GM23248 (cell line): ENCODE data around the gene PRTN3. TPM values are rescaled to one million over a fixed set of nuclear protein-coding genes. Genes with fewer than 3 reads are reported as not detected.
A peak's percentile ranks its signal among the peaks of the same experiment; 100 is the strongest.

Source experiments
- DNase-seq: peaks from one replicate; pipeline ENCODE4 v3.0.0-alpha.2; 2015
- H2AFZ ChIP-seq: fragments of 200-600 bp; sonication (generic); 2 replicates; pipeline ENCODE4 v1.6.1; 2016; ENCODE audit warnings: antibody characterized with exemption
- H3F3A ChIP-seq: fragments of 200-600 bp; sonication (generic); 2 replicates; pipeline ENCODE4 v1.6.1; 2016; ENCODE audit warnings: mild to moderate bottlenecking, antibody characterized with exemption, mixed run types; ENCODE audit not compliant: insufficient read depth
- H3K27ac ChIP-seq: fragments of 200-600 bp; sonication (generic); 2 replicates; pipeline ENCODE4 v1.5.1; 2016; ENCODE audit warnings: mild to moderate bottlenecking
- H3K27me3 ChIP-seq: fragments of 200-600 bp; sonication (generic); replicated peaks from 2 replicates; pipeline ENCODE4 v1.6.1; 2016; ENCODE audit warnings: mild to moderate bottlenecking; ENCODE audit not compliant: insufficient read depth
- H3K36me3 ChIP-seq: fragments of 200-600 bp; sonication (generic); 2 replicates; pipeline ENCODE4 v1.6.1; 2016; ENCODE audit warnings: low read depth, mild to moderate bottlenecking
- H3K4me1 ChIP-seq: fragments of 200-600 bp; sonication (generic); 2 replicates; pipeline ENCODE4 v1.6.1; 2016; ENCODE audit warnings: mild to moderate bottlenecking; ENCODE audit not compliant: insufficient read depth
- H3K4me2 ChIP-seq: fragments of 200-600 bp; sonication (generic); one replicate; pipeline ENCODE4 v1.6.1; 2016; ENCODE audit warnings: mild to moderate bottlenecking; ENCODE audit not compliant: unreplicated experiment
- H3K4me3 ChIP-seq: fragments of 200-600 bp; sonication (generic); 2 replicates; pipeline ENCODE4 v1.5.1; 2016; ENCODE audit warnings: mild to moderate bottlenecking
- H3K79me2 ChIP-seq: fragments of 200-600 bp; sonication (generic); 2 replicates; pipeline ENCODE4 v1.6.1; 2016; ENCODE audit warnings: mild to moderate bottlenecking; ENCODE audit not compliant: insufficient read depth
- H3K9ac ChIP-seq: fragments of 200-600 bp; sonication (generic); 2 replicates; pipeline ENCODE4 v1.6.1; 2016; ENCODE audit warnings: mild to moderate bottlenecking
- H3K9me2 ChIP-seq: fragments of 200-600 bp; sonication (generic); 2 replicates; pipeline ENCODE4 v1.6.1; 2016; ENCODE audit warnings: mixed run types, mild to moderate bottlenecking, moderate library complexity; ENCODE audit not compliant: insufficient read depth
- H3K9me3 ChIP-seq: fragments of 200-600 bp; sonication (generic); one replicate; pipeline ENCODE4 v1.6.1; 2017; ENCODE audit warnings: low read depth
- H4K20me1 ChIP-seq: fragments of 200-600 bp; sonication (generic); 2 replicates; pipeline ENCODE4 v1.6.0; 2016; ENCODE audit not compliant: insufficient read depth
- EZH2 ChIP-seq: fragments of 200-600 bp; sonication (generic); IDR thresholded peaks from 2 replicates; pipeline ENCODE4 v1.6.1; 2018; ENCODE audit warnings: antibody characterized with exemption, mild to moderate bottlenecking; ENCODE audit not compliant: insufficient read depth, poor library complexity, severe bottlenecking
- EZH2phosphoT487 ChIP-seq: fragments of 200-600 bp; sonication (generic); IDR thresholded peaks from 2 replicates; pipeline ENCODE4 v1.6.1; 2018; ENCODE audit warnings: antibody characterized with exemption, moderate library complexity, mild to moderate bottlenecking, low read depth; ENCODE audit not compliant: insufficient read depth
- WGBS, 2 experiments: methylation state at CpG; one replicate each; pipeline ENCODE4 v1.1.6; 2015 to 2017; ENCODE audit warnings: low lambda C conversion rate in 2 of 2, low coverage in 1 of 2; ENCODE audit errors: missing lambda C conversion rate in 2 of 2; 5-methylcytosine and 5-hydroxymethylcytosine counted together
- in situ Hi-C: fragments of 300-500 bp; cut with MboI; formaldehyde crosslinking; loops from 2 replicates; pipeline ENCODE4 v1.15.0; 2020
- polyA plus RNA-seq: library from polyadenylated mRNA; unstranded; fragments of >200 nt; fragmentation: Nextera tagmentation; extraction: Ambion mirVana; gene quantifications from 2 replicates; pipeline ENCODE4 v1.2.1, GENCODE V29; 2016
- total RNA-seq: library from RNA; depleted of rRNA; stranded (reverse); fragments of >200 nt; shearing (Covaris generic); gene quantifications from 2 replicates; pipeline ENCODE4 v1.2.3, GENCODE V29; 2014

The PRTN3 gene
- total and polyA plus RNA-seq, 2 experiments from 2014 or later = not detected

DNA sequence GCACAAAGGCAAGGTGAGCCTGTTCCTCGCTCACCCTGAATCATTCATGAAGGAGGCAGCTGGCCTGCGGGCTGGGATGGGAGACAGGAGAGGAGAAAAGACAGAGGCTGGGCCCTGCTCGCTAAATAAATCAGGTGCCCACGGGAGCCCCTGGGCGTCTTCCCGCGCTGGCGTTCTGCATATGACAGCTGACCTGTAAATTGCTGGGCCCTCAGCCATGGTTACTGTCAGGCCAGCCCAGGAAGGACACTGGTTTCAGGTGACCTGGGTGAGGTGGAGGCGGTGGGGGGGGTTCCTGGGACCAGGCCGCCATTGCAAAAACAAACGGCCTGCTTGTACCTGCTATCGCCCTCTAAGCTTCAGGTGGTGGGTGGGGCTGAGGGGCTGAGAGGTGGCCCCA lies 47.0 kb upstream of the PRTN3 start:
- no peaks in the 10 kb centered on the region; the same call in 1 of the 2 replicates for H3F3A ChIP-seq
- H3K9me2 ChIP-seq = no peaks in the 10 kb centered on the region
- no peaks in the 10 kb centered on the region for H3K9me3 ChIP-seq
- 97 to 98% methylated on average over 12 of the region's 12 CpGs for WGBS, 2 experiments
- H3K4me2 ChIP-seq = no peak overlapping the region
- in situ Hi-C loops = no loop called here
- peaks cover 2% of the 10 kb centered on the region; the same call in 1 of the 2 replicates for H4K20me1 ChIP-seq
- DNase-seq = no peak
- peaks cover 9% of the 10 kb centered on the region for H3K79me2 ChIP-seq
- TF ChIP-seq EZH2 = no peak
- no peak for TF ChIP-seq EZH2phosphoT487
- peaks cover 13% of the 10 kb centered on the region; the same call in 1 of the 2 replicates for H3K4me1 ChIP-seq
- no peak overlapping the region for H3K9ac ChIP-seq
- no peak overlapping the region for H2AFZ ChIP-seq
- H3K27ac ChIP-seq = no peak overlapping the region
- H3K4me3 ChIP-seq = no peak overlapping the region
- no peaks in the 10 kb centered on the region for H3K27me3 ChIP-seq
- no peaks in the 10 kb centered on the region for H3K36me3 ChIP-seq

- H3K4me2 ChIP-seq = no peak overlapping the region
- in situ Hi-C loops = no loop called here
- TF ChIP-seq EZH2phosphoT487 (no peak), EZH2 (no peak)
- H3K79me2 ChIP-seq = peaks cover 23% of the 10 kb centered on the region
- H3K9ac ChIP-seq = no peak overlapping the region
- no peaks in the 10 kb centered on the region for H3K27me3 ChIP-seq
- no peak overlapping the region for H3K27ac ChIP-seq
- no peaks in the 10 kb centered on the region for H3K9me3 ChIP-seq
- peaks cover 13% of the 10 kb centered on the region; the same call in 1 of the 2 replicates for H4K20me1 ChIP-seq
- peak overlapping the region; percentile 44; the same call in 1 of the 2 replicates for H2AFZ ChIP-seq
- H3K4me1 ChIP-seq = peaks cover 13% of the 10 kb centered on the region
- WGBS, 2 experiments = 42 to 43% methylated on average over 27 to 28 of the region's 28 CpGs
- DNase-seq = peak; percentile 40
- 0 out of 2 replicates have a peak, but pooled peaks cover 9% of the 10 kb centered on the region for H3K36me3 ChIP-seq
- H3K9me2 ChIP-seq = no peaks in the 10 kb centered on the region
- peaks cover 8% of the 10 kb centered on the region for H3F3A ChIP-seq
- H3K4me3 ChIP-seq = no peak overlapping the region
These were observed 45.7 kb upstream of the PRTN3 start for GRCh38 chr19:795073-795611.

DNA sequence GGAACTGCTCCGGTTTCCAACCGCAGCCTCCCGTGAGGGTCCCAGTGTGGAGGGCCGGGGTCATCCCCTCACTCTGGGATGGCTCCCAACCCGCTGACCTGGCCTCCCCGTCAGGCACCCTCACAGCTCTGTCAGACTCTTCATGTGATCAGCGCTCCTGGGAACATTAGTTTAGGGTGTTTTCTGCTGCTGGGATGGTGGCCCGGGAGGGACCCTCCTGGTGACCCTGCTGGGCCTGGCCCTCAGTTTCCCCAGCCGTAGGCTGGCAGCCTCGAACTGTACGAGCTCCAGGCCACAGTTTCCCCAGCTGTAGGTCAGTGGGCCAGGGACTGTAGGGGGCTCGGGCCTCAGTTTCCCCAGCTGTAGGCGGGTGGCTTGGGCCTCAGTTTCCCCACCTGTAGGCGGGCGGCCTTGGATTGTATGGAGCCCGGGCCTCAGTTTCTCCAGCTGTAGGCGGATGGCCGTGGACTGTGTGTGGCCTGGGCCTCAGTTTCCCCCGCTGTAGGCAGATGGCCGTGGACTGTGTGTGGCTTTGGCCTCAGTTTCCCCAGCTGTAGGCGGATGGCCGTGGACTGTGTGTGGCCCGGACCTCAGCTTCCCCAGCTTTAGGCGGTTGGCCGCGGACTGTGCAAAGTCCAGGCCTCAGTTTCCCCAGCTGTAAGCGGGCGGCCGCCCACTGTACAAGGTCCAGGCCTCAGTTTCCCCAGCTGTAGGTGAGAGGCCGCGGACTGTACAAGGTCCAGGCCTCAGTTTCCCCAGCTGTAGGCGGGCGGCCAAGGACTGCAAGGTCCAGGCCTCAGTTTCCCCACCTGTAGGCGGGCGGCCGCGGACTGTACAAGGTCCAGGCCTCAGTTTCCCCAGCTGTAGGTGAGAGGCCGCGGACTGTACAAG lies 44.9 kb upstream of the PRTN3 start:
- DNase-seq = no peak
- H3K9ac ChIP-seq = peak overlapping the region; percentile 86
- H3F3A ChIP-seq = peaks cover 8% of the 10 kb centered on the region
- peak overlapping the region; percentile 78 for H3K4me3 ChIP-seq
- WGBS, 2 experiments = 72 to 83% methylated on average over 33 to 39 of the region's 39 CpGs
- 0 out of 2 replicates have a peak, but pooled peaks cover 10% of the 10 kb centered on the region for H3K36me3 ChIP-seq
- H4K20me1 ChIP-seq = peaks cover 19% of the 10 kb centered on the region; the same call in 1 of the 2 replicates
- peaks cover 31% of the 10 kb centered on the region for H3K79me2 ChIP-seq
- H3K27ac ChIP-seq = no peak overlapping the region; the same call in 1 of the 2 replicates
- H3K4me1 ChIP-seq = peaks cover 18% of the 10 kb centered on the region
- H3K9me3 ChIP-seq = no peaks in the 10 kb centered on the region
- H3K4me2 ChIP-seq = peak overlapping the region; percentile 84
- H3K9me2 ChIP-seq = no peaks in the 10 kb centered on the region
- H3K27me3 ChIP-seq = no peaks in the 10 kb centered on the region
- TF ChIP-seq EZH2 (no peak), EZH2phosphoT487 (no peak)
- H2AFZ ChIP-seq = peak overlapping the region; percentile 86
- in situ Hi-C loops = no loop called here

DNA sequence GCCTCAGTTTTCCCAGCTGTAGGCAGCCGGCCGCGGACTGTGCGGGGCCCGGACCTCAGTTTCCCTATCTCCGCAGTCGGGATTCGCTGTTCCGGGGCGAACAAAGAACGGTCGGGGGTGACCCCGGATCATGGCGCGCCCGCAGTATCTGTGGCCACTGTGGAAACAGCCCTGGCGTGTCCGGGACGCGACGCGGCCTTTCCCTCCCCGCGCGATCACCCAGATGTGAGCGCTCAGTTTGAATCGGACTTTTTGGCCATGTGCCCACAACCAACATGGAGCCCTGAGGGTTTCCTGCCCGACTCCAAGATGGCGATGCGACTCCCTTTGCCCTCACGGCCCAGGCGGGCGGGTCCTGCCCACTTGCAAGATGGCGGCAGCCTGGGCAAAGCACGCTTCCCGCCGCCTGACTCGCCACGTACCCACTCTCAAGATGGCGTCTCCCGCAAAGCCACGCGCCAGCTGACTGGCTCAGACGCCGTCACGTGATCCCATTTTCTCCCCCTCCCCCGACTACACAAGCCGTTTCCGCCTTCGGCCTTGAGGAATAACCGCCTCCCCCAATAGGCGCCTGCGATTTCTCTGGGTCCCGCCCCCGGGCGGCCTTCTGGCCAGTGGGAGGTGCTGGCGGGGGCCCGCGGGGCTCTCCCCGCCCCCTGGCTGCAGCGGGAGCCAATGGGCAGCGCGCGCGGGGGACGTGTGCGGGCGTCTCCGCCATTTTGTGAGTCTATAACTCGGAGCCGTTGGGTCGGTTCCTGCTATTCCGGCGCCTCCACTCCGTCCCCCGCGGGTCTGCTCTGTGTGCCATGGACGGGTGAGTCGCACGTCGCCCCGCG lies 43.9 kb upstream of the PRTN3 start, which contains the start of gene PTBP1:
PTBP1 (plus strand) TSS at position 761 of the 836 bp plus-strand sequence; CDS start at position 807, 46 bp downstream.
- in situ Hi-C loops = no loop called here
- DNase-seq = peak; percentile 100
- H3K9me3 ChIP-seq = no peaks in the 10 kb centered on the region
- H3K27ac ChIP-seq = peak within 1 kb of the TSS; percentile 93
- 0 out of 2 replicates have a peak, but pooled peaks cover 10% of the 10 kb centered on the region for H3K36me3 ChIP-seq
- 1% methylated on average over 63 to 68 of the region's 83 CpGs for WGBS, 2 experiments
- H2AFZ ChIP-seq = peak within 1 kb of the TSS; percentile 86
- H4K20me1 ChIP-seq = peaks cover 29% of the 10 kb centered on the region
- peaks cover 41% of the 10 kb centered on the region for H3K79me2 ChIP-seq
- TF ChIP-seq EZH2phosphoT487 (no peak), EZH2 (no peak)
- H3K4me1 ChIP-seq = peaks cover 28% of the 10 kb centered on the region
- no peaks in the 10 kb centered on the region for H3K9me2 ChIP-seq
- H3K4me3 ChIP-seq = peak within 1 kb of the TSS; percentile 86
- peaks cover 8% of the 10 kb centered on the region for H3F3A ChIP-seq
- H3K9ac ChIP-seq = peak within 1 kb of the TSS; percentile 94
- no peaks in the 10 kb centered on the region for H3K27me3 ChIP-seq
- H3K4me2 ChIP-seq = peak within 1 kb of the TSS; percentile 98
